Stomach smooth muscle (tissue), 2 donors: ENCODE measurements around the gene S100A7A.

Experiments used
- H3K27ac ChIP-seq: one replicate; pipeline ENCODE4 v1.7.0; 2013; ENCODE audit warnings: mild to moderate bottlenecking, low read length, inconsistent platforms
- H3K27me3 ChIP-seq, 2 donors: one replicate each; pipeline ENCODE4 v1.7.0; 2013; ENCODE audit warnings: low read length in 2 of 2; ENCODE audit not compliant: insufficient read depth in 2 of 2, control insufficient read depth in 1 of 2
- H3K36me3 ChIP-seq, 2 donors: one replicate each; pipeline ENCODE4 v1.7.0; 2013; ENCODE audit warnings: low read length in 2 of 2; ENCODE audit not compliant: control insufficient read depth in 2 of 2, insufficient read depth in 2 of 2
- H3K4me1 ChIP-seq: one replicate; pipeline ENCODE4 v1.7.0; 2013; ENCODE audit warnings: low read length; ENCODE audit not compliant: control insufficient read depth, insufficient read depth
- H3K4me3 ChIP-seq, 2 donors: one replicate each; pipeline ENCODE4 v1.7.0; 2013; ENCODE audit warnings: low read length in 2 of 2
- H3K9ac ChIP-seq, 2 donors: one replicate each; pipeline ENCODE4 v1.7.0; 2013; ENCODE audit warnings: low read length in 2 of 2, mild to moderate bottlenecking in 1 of 2
- H3K9me3 ChIP-seq, 2 donors: one replicate each; pipeline ENCODE4 v1.7.0; 2013; ENCODE audit warnings: low read length in 2 of 2; ENCODE audit not compliant: control insufficient read depth in 2 of 2
- donor health status: healthy.
- donor health status: Pancreatic carcinoma.

The S100A7A gene

GRCh38 chr1:153426809-153427208 lies 10.5 kb downstream of the S100A7A start:
- peaks cover 0 to 8% of the 10 kb centered on the region in 2 donors for H3K27me3 ChIP-seq
- no peaks in the 10 kb centered on the region for H3K4me1 ChIP-seq
- no peaks in the 10 kb centered on the region for H3K9me3 ChIP-seq
- no peak overlapping the region for H3K4me3 ChIP-seq
- no peaks in the 10 kb centered on the region for H3K36me3 ChIP-seq
- H3K27ac ChIP-seq = no peak overlapping the region
- no peak overlapping the region for H3K9ac ChIP-seq

DNA sequence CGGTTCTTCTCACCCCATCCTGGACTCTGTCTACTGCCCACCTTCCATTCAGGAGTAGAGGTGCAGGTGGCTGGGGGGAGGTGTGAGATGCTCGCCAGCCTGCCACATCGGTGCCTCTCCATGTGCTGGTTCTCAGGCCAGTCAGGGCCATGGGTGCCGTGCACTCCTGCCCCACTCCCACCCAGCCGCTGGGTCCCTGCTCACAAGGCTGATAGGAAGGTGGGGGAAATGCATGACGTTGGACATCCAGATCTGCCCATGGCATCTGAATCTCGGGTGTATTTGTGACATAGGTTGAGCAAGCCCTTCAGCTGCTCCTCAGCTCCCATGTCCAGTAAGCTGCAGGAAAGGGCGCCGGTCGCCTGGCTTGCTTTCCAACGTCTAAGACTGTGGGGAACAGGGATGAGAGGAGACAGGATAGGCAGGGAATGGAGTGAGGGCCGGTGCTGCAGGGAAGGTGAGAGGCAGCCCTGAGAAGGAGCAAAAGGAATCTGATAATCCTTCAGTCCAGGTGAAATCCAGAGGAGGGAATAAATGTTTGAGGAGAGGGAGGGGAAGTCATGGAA lies 11.8 kb downstream of the S100A7A start:
- no peak overlapping the region for H3K27ac ChIP-seq
- no peak overlapping the region for H3K4me3 ChIP-seq
- peaks cover 0 to 8% of the 10 kb centered on the region in 2 donors for H3K27me3 ChIP-seq
- no peaks in the 10 kb centered on the region for H3K4me1 ChIP-seq
- no peaks in the 10 kb centered on the region for H3K36me3 ChIP-seq
- H3K9ac ChIP-seq = no peak overlapping the region
- H3K9me3 ChIP-seq = no peaks in the 10 kb centered on the region

GRCh38 chr1:153428791-153429190 lies 12.5 kb downstream of the S100A7A start:
- Histone ChIP-seq H3K4me3 (no peak overlapping the region), H3K27me3 (peaks cover 0 to 10% of the 10 kb centered on the region in 2 donors), H3K27ac (no peak overlapping the region), H3K4me1 (no peaks in the 10 kb centered on the region), H3K36me3 (no peaks in the 10 kb centered on the region), H3K9ac (no peak overlapping the region), H3K9me3 (no peaks in the 10 kb centered on the region)

DNA sequence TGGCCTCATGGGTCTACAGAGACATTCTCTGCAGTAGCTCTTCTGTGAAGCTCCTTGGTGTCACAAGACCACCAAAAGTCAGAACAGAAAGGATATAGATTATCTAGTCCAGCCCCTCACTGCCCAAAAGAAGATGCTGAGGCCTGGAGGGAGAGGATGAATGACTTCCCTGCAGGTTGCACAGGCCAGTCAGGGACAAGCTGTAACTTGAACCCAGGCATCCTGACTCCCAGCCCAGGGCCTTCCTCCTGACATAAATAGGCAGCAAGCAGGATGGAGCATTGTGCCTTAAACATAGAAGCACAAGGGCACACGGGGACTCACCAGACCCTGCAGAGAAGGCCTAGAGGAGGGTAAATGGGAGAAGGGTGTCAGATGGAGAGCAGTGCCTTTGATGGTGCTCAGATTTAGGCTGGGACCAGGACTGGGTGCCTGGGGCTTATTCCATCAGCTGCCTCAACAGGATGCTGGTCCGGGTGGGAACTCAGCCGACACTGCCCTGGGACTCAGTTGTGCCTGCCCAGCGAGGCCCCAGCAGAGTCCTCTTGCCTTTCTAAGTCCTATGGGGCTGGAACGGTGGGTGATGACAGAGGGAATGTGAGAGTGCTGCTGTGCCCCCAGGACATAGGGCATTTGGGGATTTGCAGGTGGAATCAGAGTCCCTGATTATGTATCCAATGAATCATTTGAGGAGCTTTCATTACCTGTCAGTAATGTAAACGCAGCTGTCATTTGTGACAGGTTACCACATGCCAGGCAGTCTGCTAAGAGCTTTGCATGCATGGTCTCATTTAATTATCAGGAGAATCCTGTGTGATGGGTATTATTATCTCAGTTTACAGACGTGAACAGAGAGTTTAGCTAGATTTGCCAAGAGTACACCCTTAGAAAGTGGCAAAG lies 13.2 kb downstream of the S100A7A start:
- H3K4me3 ChIP-seq = no peak overlapping the region
- H3K9ac ChIP-seq = no peak overlapping the region
- no peak overlapping the region for H3K27ac ChIP-seq
- H3K9me3 ChIP-seq = no peaks in the 10 kb centered on the region
- H3K27me3 ChIP-seq = peaks cover 0 to 10% of the 10 kb centered on the region in 2 donors
- no peaks in the 10 kb centered on the region for H3K4me1 ChIP-seq
- no peaks in the 10 kb centered on the region for H3K36me3 ChIP-seq

DNA sequence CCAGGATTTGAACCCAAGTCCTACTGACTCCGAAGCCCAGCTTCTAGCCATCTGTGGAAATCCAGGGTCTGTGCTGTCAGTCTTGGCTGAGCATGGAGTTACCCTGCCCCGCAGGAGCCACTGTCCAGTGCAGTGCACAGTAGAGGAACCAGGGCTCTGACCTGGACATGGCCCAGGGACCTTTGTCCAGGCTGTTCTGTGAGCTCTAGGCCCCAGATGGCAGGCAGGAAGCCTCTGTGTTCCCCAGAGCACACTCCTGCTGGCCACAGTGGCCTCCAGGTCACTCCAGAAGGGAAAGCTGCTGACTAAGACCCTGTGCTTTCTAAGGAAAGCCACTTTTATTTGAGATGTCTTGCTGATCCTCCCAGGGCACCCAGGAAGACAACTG lies 13.8 kb downstream of the S100A7A start:
- H3K36me3 ChIP-seq = no peaks in the 10 kb centered on the region
- peaks cover 0 to 10% of the 10 kb centered on the region in 2 donors for H3K27me3 ChIP-seq
- H3K27ac ChIP-seq = no peak overlapping the region
- no peak overlapping the region for H3K9ac ChIP-seq
- H3K4me3 ChIP-seq = no peak overlapping the region
- H3K4me1 ChIP-seq = no peaks in the 10 kb centered on the region
- H3K9me3 ChIP-seq = no peaks in the 10 kb centered on the region

- Histone ChIP-seq H3K4me3 (no peak overlapping the region), H3K27me3 (peaks cover 0 to 10% of the 10 kb centered on the region in 2 donors), H3K27ac (no peak overlapping the region), H3K36me3 (no peaks in the 10 kb centered on the region), H3K9ac (no peak overlapping the region), H3K4me1 (no peaks in the 10 kb centered on the region), H3K9me3 (no peaks in the 10 kb centered on the region)
Measured at GRCh38 chr1:153430561-153430960, 14.2 kb downstream of the S100A7A start.

DNA sequence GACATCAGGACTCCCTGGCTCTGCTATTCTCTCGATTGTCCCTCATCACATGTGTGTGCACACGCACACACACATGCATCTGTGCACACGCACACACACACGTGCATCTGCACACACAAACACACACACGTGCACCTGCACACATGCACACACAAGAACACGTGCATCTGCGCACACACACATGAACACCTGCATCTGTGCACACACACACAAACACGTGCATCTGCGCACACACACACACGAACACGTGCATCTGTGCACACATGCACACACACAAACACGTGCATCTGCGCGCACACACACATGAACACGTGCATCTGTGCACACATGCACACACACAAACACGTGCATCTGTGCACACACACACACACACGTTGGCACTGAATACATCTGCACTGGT lies 14.7 kb downstream of the S100A7A start:
- H3K36me3 ChIP-seq = no peaks in the 10 kb centered on the region
- no peaks in the 10 kb centered on the region for H3K9me3 ChIP-seq
- H3K27me3 ChIP-seq = peaks cover 0 to 11% of the 10 kb centered on the region in 2 donors

DNA sequence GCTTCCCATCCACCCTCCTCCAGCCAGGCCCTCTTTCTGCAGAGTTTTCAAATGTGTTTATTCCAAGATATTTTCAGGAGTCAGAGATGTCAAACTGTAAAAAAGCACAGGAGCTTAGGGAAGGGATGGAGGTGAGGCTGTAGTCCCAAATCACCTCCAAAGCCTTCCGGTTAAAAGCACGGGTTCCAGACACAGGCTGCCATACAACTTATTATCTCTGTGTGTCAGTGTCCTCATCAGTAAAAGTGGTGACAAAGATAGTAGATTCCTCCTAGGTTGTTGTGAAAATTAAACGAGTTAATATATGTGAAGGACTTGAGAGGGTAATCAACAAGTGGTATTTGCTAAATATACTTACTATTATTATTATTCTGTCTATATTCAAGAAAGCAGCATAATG lies 15.1 kb downstream of the S100A7A start:
- Histone ChIP-seq H3K36me3 (no peaks in the 10 kb centered on the region), H3K9me3 (no peaks in the 10 kb centered on the region), H3K9ac (no peak overlapping the region), H3K4me3 (no peak overlapping the region), H3K4me1 (no peaks in the 10 kb centered on the region), H3K27me3 (peaks cover 0 to 12% of the 10 kb centered on the region in 2 donors), H3K27ac (no peak overlapping the region)

More for the DNA sequence above, 14.7 kb downstream of the S100A7A start:
- Histone ChIP-seq H3K27ac (no peak overlapping the region), H3K4me1 (no peaks in the 10 kb centered on the region), H3K9ac (no peak overlapping the region), H3K4me3 (no peak overlapping the region)

GRCh38 chr1:153431928-153432327 lies 15.6 kb downstream of the S100A7A start:
- Histone ChIP-seq H3K27ac (no peak overlapping the region), H3K27me3 (peaks cover 0 to 12% of the 10 kb centered on the region in 2 donors), H3K36me3 (no peaks in the 10 kb centered on the region), H3K9ac (no peak overlapping the region), H3K4me3 (no peak overlapping the region), H3K9me3 (no peaks in the 10 kb centered on the region), H3K4me1 (no peaks in the 10 kb centered on the region)

- Histone ChIP-seq H3K9me3 (no peaks in the 10 kb centered on the region), H3K4me3 (no peak overlapping the region), H3K4me1 (no peaks in the 10 kb centered on the region), H3K27me3 (peaks cover 0 to 12% of the 10 kb centered on the region in 2 donors), H3K27ac (no peak overlapping the region), H3K36me3 (no peaks in the 10 kb centered on the region), H3K9ac (no peak overlapping the region)
Measured at GRCh38 chr1:153432874-153433681, 16.8 kb downstream of the S100A7A start.
